HG03039 (cell line): ENCODE measurements around the gene CACNA1I.

Experiments
- ATAC-seq: cut with Tn5 transposase; IDR thresholded peaks from one replicate; pipeline ENCODE4 v1.9.1; 2021; ENCODE audit warnings: mild to moderate bottlenecking, moderate library complexity; ENCODE audit not compliant: unreplicated experiment

Gene CACNA1I

DNA sequence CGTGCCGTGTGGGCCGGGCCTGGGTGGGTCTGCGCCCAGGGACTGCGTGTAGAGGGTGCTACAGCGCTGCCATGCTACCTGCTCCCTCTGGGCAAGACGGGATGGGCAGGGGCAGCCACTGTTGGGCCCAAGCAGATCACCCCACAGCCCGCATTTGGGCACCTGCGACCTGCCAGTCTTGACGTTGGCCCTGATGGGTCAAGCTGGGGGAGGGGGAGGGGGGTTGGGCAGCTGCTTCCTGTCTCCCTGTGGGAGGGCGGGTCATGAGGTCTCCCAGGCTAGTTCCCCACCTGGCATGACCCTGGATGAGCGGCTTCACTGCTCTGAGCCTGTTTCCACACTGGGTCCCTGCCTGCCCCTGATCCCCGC lies 35.2 kb upstream of the CACNA1I start:
- no peak for ATAC-seq

DNA sequence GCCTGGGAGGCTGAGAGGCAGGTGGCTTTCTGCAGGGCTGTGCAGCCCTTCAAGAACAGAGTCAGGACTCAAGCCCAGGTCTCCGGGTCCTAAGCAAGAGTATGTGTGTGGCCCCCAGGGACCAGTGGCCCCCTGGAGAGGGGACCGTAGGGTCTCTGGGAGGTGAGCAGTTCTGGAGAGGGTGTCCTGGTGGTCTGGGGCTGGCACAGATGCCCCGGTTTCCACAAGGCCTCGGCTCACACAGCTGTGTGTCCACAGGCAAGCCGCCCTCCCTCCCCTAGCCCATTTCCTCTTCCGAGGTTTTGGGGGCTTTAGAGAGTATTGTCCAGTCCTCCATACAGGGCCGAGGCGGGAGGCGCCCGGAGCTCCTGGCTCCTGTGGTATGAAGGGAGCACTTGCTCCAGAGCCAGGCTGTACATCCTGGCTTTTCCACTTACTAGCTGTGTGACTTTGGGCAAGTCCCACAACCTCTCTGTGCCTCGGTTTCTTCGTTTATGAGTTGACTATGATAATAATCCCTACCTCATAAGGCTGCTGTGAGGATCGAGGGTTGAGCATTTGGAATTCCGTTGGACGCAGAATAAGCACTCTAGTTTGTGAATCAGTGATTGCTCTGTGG lies 34.6 kb upstream of the CACNA1I start:
- no peak for ATAC-seq

GRCh38 chr22:39536711-39537110 lies 33.8 kb upstream of the CACNA1I start:
- ATAC-seq: no peak

DNA sequence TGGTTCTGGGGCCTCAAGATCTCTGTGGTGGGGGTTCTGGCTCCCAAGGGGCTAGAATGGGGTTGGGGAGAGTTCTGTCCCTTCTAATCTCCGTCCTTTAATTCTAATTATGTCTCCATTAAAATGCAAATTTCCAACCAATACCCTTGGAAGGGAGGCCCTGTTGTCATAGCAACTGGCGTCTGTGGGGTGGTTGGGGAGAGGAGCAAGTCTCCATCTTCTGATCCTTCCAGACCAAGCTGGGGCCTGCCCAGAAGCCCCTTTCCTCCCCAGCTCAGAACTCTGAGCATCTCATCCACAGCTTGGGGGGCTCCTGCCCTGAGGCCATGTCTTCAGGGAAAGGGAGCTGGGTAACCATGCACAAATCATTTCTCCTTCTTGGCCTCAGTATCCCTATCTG lies 32.6 kb upstream of the CACNA1I start:
- ATAC-seq: no peak

GRCh38 chr22:39543095-39543494 lies 27.5 kb upstream of the CACNA1I start:
- no peak for ATAC-seq

GRCh38 chr22:39545386-39546365 lies 24.9 kb upstream of the CACNA1I start:
- no peak for ATAC-seq

- no peak for ATAC-seq
Measured at GRCh38 chr22:39546889-39547586, 23.5 kb upstream of the CACNA1I start.

DNA sequence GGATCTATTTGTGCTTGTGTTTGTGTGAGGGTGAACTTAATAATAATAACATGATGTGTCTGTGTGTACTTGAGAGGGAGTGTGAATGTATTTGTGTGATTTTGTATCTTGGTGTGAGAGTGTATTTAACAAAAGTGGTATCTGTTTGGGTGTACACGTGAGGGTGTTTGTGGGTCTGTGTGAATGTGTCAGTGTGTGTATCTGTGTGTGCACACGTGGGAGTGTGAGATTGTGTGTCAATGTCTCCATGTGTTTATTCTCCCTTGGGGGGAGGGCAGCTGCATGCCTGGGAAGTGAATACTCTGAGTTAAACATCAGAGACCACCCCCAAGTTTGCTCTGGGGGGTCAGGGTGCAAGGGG lies 23.0 kb upstream of the CACNA1I start:
- no peak for ATAC-seq

DNA sequence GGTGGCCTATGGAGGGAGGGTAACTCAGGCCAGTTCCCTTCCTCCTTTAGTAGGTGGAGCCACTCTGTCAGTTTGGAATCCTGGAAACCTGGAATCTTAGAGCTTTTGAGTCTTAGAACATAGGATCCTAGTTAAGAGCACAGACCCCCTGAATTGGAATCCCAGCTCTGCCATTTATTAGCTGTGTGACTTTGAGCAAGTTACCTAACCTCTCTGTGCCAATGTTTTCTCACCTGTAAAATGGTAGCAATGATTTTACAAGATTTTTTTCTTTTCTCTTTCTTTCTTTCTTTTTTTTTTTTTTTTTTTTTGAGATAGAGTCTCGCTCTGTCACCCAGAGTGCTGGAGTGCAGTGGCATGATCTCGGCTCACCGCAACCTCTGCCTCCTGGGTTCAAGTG lies 17.1 kb upstream of the CACNA1I start:
- ATAC-seq: no peak

DNA sequence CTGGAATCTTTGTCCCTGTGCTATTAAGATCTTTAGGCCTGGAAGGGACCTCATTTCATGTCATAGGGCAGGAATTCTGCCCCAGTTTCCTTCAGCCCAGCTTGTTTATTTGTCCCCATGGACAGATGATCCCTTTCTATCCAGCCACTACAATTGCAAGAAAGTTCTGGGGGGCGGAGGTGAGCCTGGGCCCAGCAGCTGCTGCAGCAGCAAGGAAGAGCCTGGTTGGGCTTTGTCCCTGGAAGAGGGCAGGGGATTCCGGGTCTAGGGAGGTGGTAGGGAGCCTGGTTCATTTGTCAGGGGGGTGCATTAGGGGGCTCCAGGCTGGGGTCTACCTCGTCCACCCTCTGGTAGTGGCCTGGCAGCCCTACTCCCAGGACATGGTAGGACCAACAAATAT lies 16.4 kb upstream of the CACNA1I start:
- ATAC-seq: no peak

DNA sequence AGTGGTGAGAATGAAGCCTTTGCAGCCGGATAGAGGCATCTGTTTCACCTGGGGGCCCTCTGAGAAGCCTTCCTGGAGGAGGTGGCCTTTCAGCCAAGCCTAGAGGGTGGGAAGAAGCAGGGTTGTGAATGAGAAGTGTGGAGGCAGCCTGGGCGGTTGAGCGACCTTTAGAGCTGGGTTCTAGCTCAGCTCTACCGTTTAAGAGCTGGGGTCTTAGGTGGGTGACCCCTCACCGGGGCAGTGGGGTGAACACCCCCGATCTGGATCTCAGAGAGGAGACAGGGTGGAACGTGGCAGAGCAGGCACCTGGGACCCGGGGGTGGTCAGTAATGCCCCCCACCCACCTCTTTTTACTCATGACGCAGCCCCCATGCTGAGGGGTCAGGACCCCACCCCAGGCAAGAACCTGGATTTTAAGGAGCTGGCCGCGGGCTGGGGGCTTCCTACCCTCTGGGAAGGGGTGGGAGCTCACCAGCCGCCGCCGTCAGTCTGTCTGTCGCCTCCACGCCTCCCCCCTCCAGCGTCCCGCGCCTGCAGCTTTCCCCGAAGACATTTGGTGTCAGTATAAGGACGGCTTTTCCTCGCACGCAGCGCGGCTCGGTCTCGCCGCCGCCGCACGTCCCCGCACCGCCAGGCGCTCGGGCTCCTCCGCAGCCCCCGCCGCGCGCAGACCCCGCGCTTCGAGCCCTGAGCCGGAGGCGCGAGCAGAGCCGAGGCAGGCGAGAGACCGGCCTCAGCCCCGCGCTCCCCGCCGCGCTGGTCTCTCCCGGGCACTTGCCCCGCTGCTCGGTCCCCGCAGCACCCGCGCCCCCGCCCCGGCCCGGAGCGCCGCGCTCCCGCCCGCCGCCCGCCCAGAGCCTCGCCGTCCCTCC lies 13.3 kb upstream of the CACNA1I start:
- no peak for ATAC-seq

DNA sequence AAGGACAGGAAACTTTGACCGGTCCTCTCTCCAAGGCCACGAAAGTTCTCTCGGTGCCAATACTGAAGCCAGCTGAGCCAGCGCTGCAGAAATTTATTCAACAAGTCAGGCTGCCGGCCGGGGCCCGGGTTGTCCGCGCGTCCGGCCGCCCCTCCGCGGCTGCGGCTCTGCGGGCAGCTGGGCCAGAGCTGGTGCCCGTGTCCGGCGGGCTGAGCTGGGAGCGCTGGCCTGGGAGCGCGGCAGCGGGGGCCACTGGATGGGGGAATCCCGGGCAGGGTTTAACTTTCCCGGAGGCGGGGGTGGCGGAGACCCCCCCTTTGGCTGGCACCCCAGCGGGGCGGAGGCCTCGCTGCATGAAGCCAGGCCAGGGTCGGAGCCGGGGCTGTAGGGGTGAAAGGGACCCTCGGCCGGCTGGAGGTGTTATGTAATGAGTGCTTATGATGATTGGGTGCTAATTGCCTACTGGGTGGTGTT lies 12.3 kb upstream of the CACNA1I start:
- ATAC-seq: no peak

- no peak for ATAC-seq
Measured at GRCh38 chr22:39558950-39559349, 11.6 kb upstream of the CACNA1I start.

GRCh38 chr22:39559456-39560105 lies 11.0 kb upstream of the CACNA1I start:
- no peak for ATAC-seq

- no peak for ATAC-seq
Measured at GRCh38 chr22:39560127-39560526, 10.4 kb upstream of the CACNA1I start.

DNA sequence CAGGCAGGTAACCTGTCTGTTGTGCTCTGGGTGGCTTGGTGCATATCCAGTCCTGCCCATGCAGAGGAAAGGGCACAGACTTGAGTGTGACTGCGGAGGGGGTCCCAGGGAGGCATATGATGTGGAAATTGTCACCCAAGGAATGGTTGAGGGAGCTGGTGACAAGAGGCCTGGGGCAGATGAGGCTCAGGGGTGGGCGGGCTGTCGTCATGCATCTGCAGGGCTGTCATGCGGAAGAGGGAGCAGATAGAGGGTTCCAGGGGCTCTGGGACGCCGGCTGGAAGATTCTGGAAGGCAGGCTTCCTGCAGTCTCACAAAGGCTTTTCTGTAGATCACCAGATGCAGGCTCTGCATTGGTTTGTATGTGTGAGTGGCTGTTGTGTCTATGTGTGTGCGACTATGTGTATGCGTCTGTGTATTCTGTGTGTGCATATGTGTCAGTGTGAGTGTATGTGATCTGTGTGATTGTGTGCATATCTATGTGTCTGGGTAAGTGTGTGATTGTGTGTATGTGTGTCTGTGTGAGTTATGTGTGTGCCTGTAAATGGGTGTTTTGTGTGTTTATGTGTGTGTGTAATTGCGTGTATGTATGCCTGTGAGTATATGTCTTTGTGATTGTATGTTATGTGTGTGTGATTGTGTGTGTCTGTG lies 7.6 kb upstream of the CACNA1I start:
- no peak for ATAC-seq

DNA sequence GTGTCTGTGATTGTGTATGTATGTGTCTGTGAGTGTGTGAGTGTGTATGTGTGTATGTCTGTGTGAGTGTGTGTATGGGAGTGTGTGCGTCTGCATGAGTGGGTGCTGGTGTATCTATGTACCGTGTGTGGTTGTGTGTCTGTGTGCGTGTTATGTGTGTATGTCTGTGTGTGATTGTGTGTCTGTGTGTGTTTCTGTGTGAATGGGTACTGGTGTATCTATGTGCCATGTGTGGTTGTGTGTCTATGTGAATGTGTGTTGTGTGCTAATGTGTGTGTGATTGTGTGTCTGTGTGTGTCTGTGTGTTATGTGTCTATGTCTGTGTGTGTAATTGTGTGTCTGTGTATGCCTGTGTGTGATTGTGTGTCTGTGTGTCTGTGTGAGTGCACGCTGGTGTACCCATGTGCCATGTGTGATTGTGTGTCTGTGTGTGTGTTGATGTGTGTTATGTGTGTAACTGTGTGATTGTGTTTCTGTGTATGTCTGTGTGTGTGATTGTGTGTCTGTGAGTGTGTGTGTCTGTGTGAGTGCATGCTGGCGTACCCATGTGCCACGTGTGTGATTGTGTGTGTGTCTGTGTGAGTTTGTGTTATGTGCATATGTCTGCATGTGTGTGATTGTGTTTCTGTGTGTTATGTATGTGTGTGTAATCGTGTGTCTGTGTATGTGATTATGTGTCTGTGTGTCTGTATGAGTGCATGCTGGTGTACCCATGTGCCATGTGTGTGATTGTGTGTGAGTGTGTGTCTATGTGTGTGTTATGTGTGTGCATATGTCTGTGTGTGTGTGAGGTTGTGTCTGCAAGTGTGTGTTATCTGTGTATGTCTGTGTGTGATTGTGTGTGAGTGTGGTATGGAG lies 6.8 kb upstream of the CACNA1I start:
- no peak for ATAC-seq

- no peak for ATAC-seq
Measured at GRCh38 chr22:39565414-39565944, 5.1 kb upstream of the CACNA1I start.
